Skeletal muscle tissue (tissue), 4 donors: ENCODE results near the gene PSMA5. TPM values are rescaled to one million over a fixed set of nuclear protein-coding genes. Genes with fewer than 3 reads are reported as not detected.
"Not testable (repeated sequence)": the region's sequence is repeated elsewhere in the genome, so short reads cannot be mapped to it uniquely, and the experiment has no call there.

Experiments used
- H3K27ac ChIP-seq: one replicate; pipeline ENCODE4 v1.7.0; 2013; ENCODE audit warnings: mild to moderate bottlenecking, low read depth, low read length, inconsistent platforms
- H3K27me3 ChIP-seq, 3 donors: one replicate each; pipeline ENCODE4 v1.7.0; 2013; ENCODE audit warnings: low read length in 3 of 3; ENCODE audit not compliant: control insufficient read depth in 3 of 3, insufficient read depth in 3 of 3
- H3K36me3 ChIP-seq, 3 donors: one replicate each; pipeline ENCODE4 v1.7.0; 2013; ENCODE audit warnings: low read length in 3 of 3; ENCODE audit not compliant: control insufficient read depth in 3 of 3, insufficient read depth in 3 of 3
- H3K4me1 ChIP-seq, 3 donors: one replicate each; pipeline ENCODE4 v1.7.0; 2013; ENCODE audit warnings: low read length in 3 of 3, mild to moderate bottlenecking in 3 of 3; ENCODE audit not compliant: control insufficient read depth in 3 of 3, insufficient read depth in 3 of 3
- H3K4me3 ChIP-seq, 3 donors: one replicate each; pipeline ENCODE4 v1.7.0; 2013; ENCODE audit warnings: low read length in 3 of 3
- H3K9ac ChIP-seq, 3 donors: one replicate each; pipeline ENCODE4 v1.7.0; 2013; ENCODE audit warnings: low read length in 3 of 3, mild to moderate bottlenecking in 3 of 3, moderate library complexity in 2 of 3, low read depth in 1 of 3
- H3K9me3 ChIP-seq, 3 donors: one replicate each; pipeline ENCODE4 v1.7.0; 2013; ENCODE audit warnings: low read length in 3 of 3; ENCODE audit not compliant: control insufficient read depth in 3 of 3
- total RNA-seq: library from RNA; depleted of rRNA; stranded (reverse); fragments of >200 nt; gene quantifications from one replicate; pipeline ENCODE4 v1.2.3, GENCODE V29; 2014
- donor health status: Osteomylitis.

PSMA5 gene
- total RNA-seq, 1 donor from 2014 or later: 28.2 TPM

DNA sequence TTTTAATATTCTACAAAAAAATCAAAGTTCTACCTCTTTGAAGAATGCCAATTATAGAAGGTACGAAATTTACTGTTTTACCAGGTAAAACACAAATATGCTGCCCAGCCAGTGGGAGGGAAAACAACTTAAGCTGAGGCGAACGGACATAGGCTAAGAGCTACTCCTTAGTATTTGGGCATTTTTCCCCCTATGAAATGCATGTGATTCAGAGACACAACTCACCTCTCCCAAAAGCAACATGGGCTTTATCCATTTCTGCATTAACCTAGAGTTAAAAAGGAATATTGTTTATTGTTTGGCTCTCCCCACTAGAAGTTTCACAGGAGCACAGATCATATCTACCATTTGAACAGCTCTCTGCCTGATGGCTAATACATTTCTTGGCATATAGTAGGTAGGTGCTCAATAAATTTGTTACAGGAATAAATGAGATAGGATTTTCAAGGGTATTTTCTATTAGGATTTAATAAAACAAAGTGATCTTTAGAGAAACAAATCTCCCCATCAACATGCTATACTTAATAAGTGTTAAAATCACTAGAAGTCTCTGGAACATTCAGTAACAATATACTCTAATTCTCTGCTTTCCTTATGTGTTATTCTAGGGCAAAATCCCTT is 26.1 kb downstream of the PSMA5 start:
- peaks cover 0 to 15% (median 6%) of the 10 kb centered on the region in 3 donors for H3K36me3 ChIP-seq
- H3K27me3 ChIP-seq: no peaks in the 10 kb centered on the region
- no peak overlapping the region for H3K4me3 ChIP-seq
- H3K4me1 ChIP-seq: peaks cover 26 to 29% (median 27%) of the 10 kb centered on the region in 3 donors
- H3K9ac ChIP-seq: no peak overlapping the region
- H3K27ac ChIP-seq: no peak overlapping the region
- H3K9me3 ChIP-seq: no peaks in the 10 kb centered on the region

DNA sequence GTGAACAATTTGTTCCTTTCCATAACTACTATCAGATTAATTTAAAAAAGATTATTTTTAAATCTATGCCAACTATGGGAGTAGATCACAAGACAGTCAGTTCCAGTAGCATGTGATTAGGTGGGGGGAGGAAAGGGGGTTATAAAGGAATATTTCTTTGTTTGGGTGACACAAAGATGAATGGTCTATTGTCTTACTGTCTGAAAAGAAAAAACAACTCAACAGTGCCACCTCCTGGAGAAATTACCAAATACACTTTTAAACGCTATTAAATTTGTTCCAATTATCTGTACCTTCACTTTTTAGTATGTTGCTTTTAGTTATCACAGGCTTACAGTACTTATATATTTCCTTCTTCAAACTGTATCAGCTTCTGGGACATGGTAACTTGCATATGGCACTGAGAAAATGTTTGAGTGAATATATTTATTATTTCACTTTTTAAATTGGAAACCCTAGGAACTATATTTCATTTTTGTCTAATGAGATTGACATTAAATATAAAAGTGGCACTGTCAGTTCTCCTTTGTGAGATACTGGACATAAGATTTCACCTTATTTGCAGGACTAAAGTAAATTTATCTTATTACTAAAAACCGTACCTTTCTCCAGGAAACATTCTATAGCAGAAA is 26.8 kb downstream of the PSMA5 start:
- no peaks in the 10 kb centered on the region for H3K27me3 ChIP-seq
- H3K27ac ChIP-seq: no peak overlapping the region
- no peak overlapping the region for H3K4me3 ChIP-seq
- H3K4me1 ChIP-seq: peaks cover 28 to 33% (median 30%) of the 10 kb centered on the region in 3 donors
- peaks cover 0 to 9% (median 0%) of the 10 kb centered on the region in 3 donors for H3K36me3 ChIP-seq
- no peaks in the 10 kb centered on the region for H3K9me3 ChIP-seq
- no peak overlapping the region for H3K9ac ChIP-seq

DNA sequence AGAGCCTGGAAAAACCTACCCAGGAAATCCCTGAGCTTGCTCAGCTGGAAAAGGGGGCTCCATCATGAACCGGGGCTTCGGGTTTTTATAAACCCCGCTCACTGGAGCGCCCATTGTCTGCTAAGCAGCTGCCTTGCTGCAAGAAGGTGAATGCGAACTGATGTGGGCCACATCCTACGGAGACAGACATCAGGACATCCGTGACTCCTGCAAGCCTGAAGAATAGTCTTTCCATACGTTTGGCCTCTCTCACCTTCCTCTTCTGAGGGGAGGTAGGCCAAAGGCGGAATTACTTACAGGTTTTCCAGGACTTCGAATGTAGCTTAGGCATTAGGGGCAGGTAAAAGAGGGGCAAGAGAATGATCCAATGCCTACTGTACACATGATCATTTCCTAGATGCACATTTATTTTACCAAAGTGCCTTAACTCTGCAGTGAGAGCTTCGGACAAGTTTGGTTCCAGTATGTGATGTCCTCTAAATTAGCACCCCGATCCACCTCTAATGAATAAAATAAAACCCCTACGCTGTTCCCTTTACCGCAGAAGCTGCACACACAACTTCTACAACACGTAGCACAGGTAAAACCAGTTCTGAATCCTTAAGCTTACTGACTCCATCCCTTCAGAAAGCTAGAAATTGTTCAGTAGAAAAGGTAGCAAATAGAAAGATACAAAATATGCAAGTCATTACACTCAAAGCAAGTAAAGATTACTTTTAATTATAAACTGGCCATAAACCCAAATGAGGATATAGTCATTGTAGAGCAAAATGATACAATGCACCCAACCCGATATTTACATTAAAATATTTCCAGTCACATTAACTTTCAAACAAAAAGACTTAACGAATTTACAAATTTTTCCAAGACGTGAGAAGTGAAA is 27.7 kb downstream of the PSMA5 start:
- peaks cover 36 to 38% (median 36%) of the 10 kb centered on the region in 3 donors for H3K4me1 ChIP-seq
- H3K27me3 ChIP-seq: no peaks in the 10 kb centered on the region
- peaks cover 0 to 7% (median 0%) of the 10 kb centered on the region in 3 donors for H3K36me3 ChIP-seq
- peak overlapping the region; percentile 66 to 76 (median 69) for H3K9ac ChIP-seq
- H3K27ac ChIP-seq: peak overlapping the region; percentile 67
- H3K9me3 ChIP-seq: no peaks in the 10 kb centered on the region
- H3K4me3 ChIP-seq: peak overlapping the region; percentile 72 to 77 (median 76)

DNA sequence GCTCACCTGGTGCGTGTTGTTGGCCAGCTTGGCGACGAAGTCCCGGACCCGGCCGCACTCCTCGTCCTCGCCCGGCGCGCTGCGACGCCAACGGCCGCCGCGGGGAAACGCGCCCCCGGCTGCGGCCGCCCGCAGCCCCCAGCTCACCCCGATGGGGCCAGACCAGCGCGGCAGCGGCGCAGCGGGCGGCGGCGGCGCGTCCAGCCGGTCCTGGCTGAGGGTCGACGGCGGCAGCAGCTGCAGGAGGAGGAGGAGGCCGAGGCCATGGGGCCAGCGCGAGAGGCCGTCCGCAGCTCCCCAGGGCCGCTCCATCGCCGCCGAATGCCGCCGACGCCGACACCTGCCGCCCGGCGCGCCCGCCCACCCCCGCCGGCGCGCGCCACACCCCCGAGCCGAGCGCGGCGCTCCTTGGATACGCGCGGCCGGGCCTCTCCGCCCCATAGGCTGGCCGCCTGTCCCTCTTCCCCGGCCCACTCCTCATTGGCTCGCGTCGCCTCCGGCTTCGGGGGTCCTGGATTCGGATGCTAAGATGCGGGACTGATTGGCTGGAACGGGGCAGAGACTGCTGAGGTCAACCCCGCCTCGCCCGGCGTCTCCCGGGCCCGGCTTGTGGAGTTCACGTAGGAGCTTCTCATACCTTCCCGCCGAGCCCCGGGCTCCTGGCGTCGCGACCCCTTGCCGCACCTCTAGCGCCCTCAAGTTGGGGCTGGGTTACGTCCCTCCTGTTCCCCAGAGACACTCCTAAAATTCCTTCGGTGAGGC is 28.5 kb downstream of the PSMA5 start, which contains the start of gene SORT1:
SORT1 (minus strand) TSS at position 338 of the 762 bp plus-strand sequence; CDS start at position 312, 26 bp downstream.
- Histone ChIP-seq H3K9me3 (no peaks in the 10 kb centered on the region), H3K27me3 (no peaks in the 10 kb centered on the region), H3K36me3 (peaks cover 0 to 7% (median 0%) of the 10 kb centered on the region in 3 donors)

DNA sequence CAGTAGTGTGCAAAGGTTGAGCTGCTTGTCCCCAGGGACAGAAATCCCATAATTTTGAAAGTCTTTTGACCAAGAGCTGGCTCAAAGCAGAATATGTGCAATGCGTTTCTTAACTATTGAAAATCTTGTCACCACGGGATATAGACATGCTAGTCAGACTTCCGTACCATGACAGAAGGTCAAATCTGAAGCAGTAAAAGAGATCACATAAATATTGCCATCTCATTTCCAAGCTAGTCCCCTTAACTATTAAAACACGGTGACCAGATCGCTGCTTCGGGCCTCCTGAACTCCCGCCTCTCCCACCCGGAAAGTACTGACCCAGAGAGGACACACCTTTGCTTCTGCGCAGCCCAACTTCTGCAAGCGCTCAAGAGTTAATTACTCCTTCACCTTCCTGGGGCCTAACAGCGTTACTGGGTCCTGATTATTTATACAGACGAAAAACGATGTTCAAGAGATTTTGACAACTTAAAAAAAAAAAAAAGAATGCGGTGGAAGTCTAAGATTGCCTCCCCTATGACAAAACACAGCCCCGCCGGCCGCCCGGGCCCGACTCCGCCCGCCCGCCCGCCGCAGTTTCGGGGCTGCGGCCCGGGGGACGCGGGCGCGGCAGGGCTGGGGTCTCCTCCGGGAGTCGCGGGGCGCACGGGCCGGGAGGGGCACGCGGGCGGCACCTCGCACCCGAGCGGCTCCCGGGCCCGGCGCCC is 29.2 kb downstream of the PSMA5 start:
- no peaks in the 10 kb centered on the region for H3K9me3 ChIP-seq

More for the DNA sequence above, 28.5 kb downstream of the PSMA5 start, which contains the start of gene SORT1:
- Histone ChIP-seq H3K4me3 (peak within 1 kb of the TSS; percentile 72 to 78 (median 76)), H3K9ac (peak within 1 kb of the TSS; percentile 69 to 82 (median 75)), H3K27ac (peak within 1 kb of the TSS; percentile 77), H3K4me1 (peaks cover 42 to 46% (median 44%) of the 10 kb centered on the region in 3 donors)

DNA sequence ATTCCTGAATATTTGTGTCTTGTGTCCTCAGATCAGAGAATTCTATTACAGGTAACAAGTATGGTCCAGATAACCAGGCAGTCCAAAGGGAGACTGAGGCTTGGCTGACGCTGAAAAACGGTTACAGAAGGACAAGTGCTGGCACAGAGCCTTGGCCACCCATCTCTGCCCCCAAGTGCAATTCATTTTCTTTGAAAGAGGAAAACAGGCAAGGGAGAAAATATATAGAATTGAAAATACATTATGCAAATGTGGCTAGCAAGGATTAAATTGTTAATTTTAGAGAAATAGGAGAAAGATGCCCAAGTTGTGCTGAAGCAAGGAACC is 29.8 kb downstream of the PSMA5 start:
- Histone ChIP-seq H3K4me1 (peaks cover 46 to 51% (median 47%) of the 10 kb centered on the region in 3 donors), H3K36me3 (peaks cover 0 to 3% (median 0%) of the 10 kb centered on the region in 3 donors), H3K27ac (peak overlapping the region; percentile 77), H3K9ac (peak overlapping the region; percentile 69 to 82 (median 75)), H3K4me3 (peak overlapping the region; percentile 72 to 78 (median 76)), H3K27me3 (no peaks in the 10 kb centered on the region), H3K9me3 (no peaks in the 10 kb centered on the region)

More for the DNA sequence above, 29.2 kb downstream of the PSMA5 start:
- H3K36me3 ChIP-seq: peaks cover 0 to 7% (median 0%) of the 10 kb centered on the region in 3 donors
- peaks cover 45 to 51% (median 45%) of the 10 kb centered on the region in 3 donors for H3K4me1 ChIP-seq
- H3K27me3 ChIP-seq: no peaks in the 10 kb centered on the region
- peak overlapping the region; percentile 69 to 82 (median 75) for H3K9ac ChIP-seq
- H3K27ac ChIP-seq: peak overlapping the region; percentile 77
- H3K4me3 ChIP-seq: peak overlapping the region; percentile 72 to 78 (median 76)

DNA sequence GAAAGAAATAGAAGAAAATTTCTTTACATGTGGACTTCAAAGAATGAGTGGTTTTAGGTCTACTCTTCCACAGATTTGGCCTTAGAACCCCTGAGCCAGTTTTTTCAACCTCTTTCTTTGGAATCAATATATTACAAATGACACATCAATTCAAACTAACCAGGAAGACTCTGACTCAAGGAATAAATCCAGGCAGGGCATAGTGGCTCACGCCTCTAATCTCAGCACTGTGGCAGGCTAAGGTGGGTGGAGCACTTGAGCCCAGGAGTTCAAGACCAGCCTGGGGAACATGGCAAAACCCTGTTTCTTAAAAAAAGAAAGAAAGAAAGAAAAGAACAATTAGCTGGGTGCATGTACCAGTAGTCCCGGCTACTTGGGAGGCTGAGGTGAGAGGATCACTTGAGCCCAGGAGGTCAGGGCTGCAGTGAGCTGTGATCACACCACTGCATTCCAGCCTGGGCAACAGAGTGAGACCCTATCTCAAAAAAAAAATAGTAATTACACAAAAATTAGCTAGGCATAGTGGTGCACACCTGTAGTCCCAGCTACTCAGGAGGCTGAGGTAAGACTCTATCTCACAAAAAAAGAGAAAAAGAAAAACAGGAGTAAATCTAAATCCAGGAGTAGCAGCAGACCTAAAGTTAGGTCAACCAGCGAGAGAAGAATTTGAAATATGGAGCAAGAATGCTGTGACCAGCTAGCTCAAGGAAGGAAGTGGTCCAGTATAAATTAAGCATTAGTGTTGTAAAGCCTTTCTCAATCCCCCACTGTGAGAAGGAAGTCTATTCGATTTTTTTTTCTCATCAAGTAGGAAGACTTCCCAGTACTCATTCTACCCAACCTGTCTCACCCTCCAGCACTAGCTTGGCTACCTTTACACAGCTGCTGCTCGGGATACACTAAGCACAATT is 30.4 kb downstream of the PSMA5 start:
- Histone ChIP-seq H3K9ac (peak overlapping the region; percentile 69 to 82 (median 75)), H3K27ac (peak overlapping the region; percentile 77), H3K4me3 (peak overlapping the region; percentile 72 to 78 (median 76)), H3K9me3 (no peaks in the 10 kb centered on the region), H3K4me1 (peaks cover 48 to 50% (median 48%) of the 10 kb centered on the region in 3 donors), H3K27me3 (no peaks in the 10 kb centered on the region), H3K36me3 (no peaks in the 10 kb centered on the region)

DNA sequence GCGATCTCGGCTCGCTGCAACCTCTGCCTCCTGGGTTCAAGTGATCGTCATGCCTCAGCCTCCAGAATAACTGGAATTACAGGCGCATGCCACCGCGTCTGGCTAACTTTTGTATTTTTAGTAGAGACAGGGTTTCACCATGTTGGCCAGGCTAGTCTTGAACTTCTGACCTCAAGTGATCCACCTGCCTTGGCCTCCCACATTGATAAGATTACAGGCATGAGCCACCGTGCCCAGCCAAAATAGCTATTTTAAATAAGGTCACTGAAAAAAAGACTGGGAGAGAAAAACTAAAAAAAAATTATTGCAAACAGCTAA is 31.0 kb downstream of the PSMA5 start:
- H3K36me3 ChIP-seq, H3K9me3 ChIP-seq, H3K27me3 ChIP-seq, H3K4me3 ChIP-seq: not testable (repeated sequence)
- peaks cover 49 to 52% (median 51%) of the 10 kb centered on the region in 3 donors for H3K4me1 ChIP-seq
- H3K27ac ChIP-seq: peak overlapping the region; percentile 77
- H3K9ac ChIP-seq: peak overlapping the region in 1 of 3 donors; percentile 63
